HepG2 (cell line): ENCODE data around the gene PCYT2. TPM values are rescaled to one million over a fixed set of nuclear protein-coding genes. Genes with fewer than 3 reads are reported as not detected.

Source experiments
- CBX5 ChIP-seq: sonication (generic); formaldehyde crosslinking; IDR thresholded peaks from 2 replicates; pipeline ENCODE4 v1.4.0; 2020; ENCODE audit warnings: missing genetic modification reagents, borderline replicate concordance
- ERF ChIP-seq: IDR thresholded peaks from 2 replicates; pipeline ENCODE4 v1.6.1; 2018; ENCODE audit warnings: missing biosample characterization, missing genetic modification reagents
- GLMP ChIP-seq: sonication (generic); formaldehyde crosslinking; IDR thresholded peaks from 2 replicates; pipeline ENCODE4 v1.9.0; 2021; ENCODE audit warnings: missing genetic modification reagents, mild to moderate bottlenecking, borderline replicate concordance
- PATZ1 ChIP-seq: sonication (generic); formaldehyde crosslinking; IDR thresholded peaks from 2 replicates; pipeline ENCODE4 v1.4.0; 2020; ENCODE audit warnings: missing genetic modification reagents
- SSRP1 ChIP-seq: IDR thresholded peaks from 2 replicates; pipeline ENCODE4 v1.6.1; 2016; ENCODE audit warnings: control low read depth
- THYN1 ChIP-seq: sonication (generic); formaldehyde crosslinking; IDR thresholded peaks from 2 replicates; pipeline ENCODE4 v1.8.1; 2023; ENCODE audit warnings: low read depth, mild to moderate bottlenecking, moderate library complexity, missing genetic modification reagents, borderline replicate concordance
- ZBTB39 ChIP-seq: sonication (generic); formaldehyde crosslinking; IDR thresholded peaks from 2 replicates; pipeline ENCODE4 v1.5.0; 2020; ENCODE audit warnings: missing genetic modification reagents
- ZNF280B ChIP-seq: sonication (generic); formaldehyde crosslinking; IDR thresholded peaks from 2 replicates; pipeline ENCODE4 v1.5.0; 2020; ENCODE audit warnings: missing genetic modification reagents, mild to moderate bottlenecking, borderline replicate concordance
- ZNF362 ChIP-seq: sonication (generic); formaldehyde crosslinking; IDR thresholded peaks from 2 replicates; pipeline ENCODE4 v1.4.0; 2020; ENCODE audit warnings: missing genetic modification reagents, mild to moderate bottlenecking, borderline replicate concordance
- ZNF451 ChIP-seq: sonication (generic); formaldehyde crosslinking; IDR thresholded peaks from 2 replicates; pipeline ENCODE4 v1.5.0; 2020; ENCODE audit warnings: mild to moderate bottlenecking, missing genetic modification reagents
- ZNF501 ChIP-seq: sonication (generic); formaldehyde crosslinking; IDR thresholded peaks from 2 replicates; pipeline ENCODE4 v1.5.1; 2020; ENCODE audit warnings: mild to moderate bottlenecking, moderate library complexity, missing genetic modification reagents
- ZNF687 ChIP-seq: sonication (generic); formaldehyde crosslinking; IDR thresholded peaks from 2 replicates; pipeline ENCODE4 v1.5.1; 2020; ENCODE audit warnings: mild to moderate bottlenecking, missing genetic modification reagents, moderate library complexity
- polyA plus RNA-seq, 8 experiments: library from polyadenylated mRNA; depleted of rRNA in 3 of 8; stranded (reverse) in 7 of 8; unstranded in 1 of 8; fragments of >200 nt; fragmentation: Illumina TruSeq in 4 of 8; extraction: Trizol in 4 of 8; gene quantifications; 2 replicates each; pipeline versions ENCODE4 v1.2.1 to v1.2.3, GENCODE V29; 2011 to 2016; ENCODE audit warnings: low read depth in 4 of 8, missing spikeins in 1 of 8, mixed read lengths in 1 of 8; ENCODE audit not compliant: insufficient read depth in 1 of 8
- total RNA-seq, 5 experiments: library from RNA; depleted of rRNA; stranded (reverse); fragments of >200 nt; fragmentation: Illumina TruSeq; extraction: Trizol; gene quantifications; 2 replicates each; pipeline ENCODE4 v1.2.3, GENCODE V29; 2016; ENCODE audit warnings: low read depth in 1 of 5

Gene PCYT2
- total and polyA plus RNA-seq, 2 of the 13 experiments (the other 11 are each of a cell fraction or from before 2014, with no cell fraction given): 147 to 297 TPM

- TF ChIP-seq ZNF362 (no peak), SSRP1 (CRISPR knock-in tag) (no peak), ZNF501 (CRISPR knock-in tag) (no peak), ZNF687 (CRISPR knock-in tag) (peak; percentile 26; the same call in 1 of the 2 replicates), CBX5 (CRISPR knock-in tag) (no peak), PATZ1 (CRISPR knock-in tag) (0 out of 2 replicates have a peak, but pooled peaks have one; percentile 31), ZBTB39 (CRISPR knock-in tag) (no peak), ZNF451 (CRISPR knock-in tag) (no peak), ERF (CRISPR knock-in tag) (no peak), GLMP (CRISPR knock-in tag) (no peak), ZNF280B (CRISPR knock-in tag) (no peak), THYN1 (no peak)
Observed at GRCh38 chr17:81941484-81942166, 30.4 kb upstream of the PCYT2 start (continued).
